SK-N-SH treated with all-trans-retinoic acid at 6 μM for 48 hours (cell line): ENCODE measurements around the gene SETMAR.

Experiments used
- ATAC-seq: fragments of 200-7000 bp; cut with Tn5 transposase; 3 replicates; pipeline ENCODE4 v1.9.1; 2020; ENCODE audit warnings: mild to moderate bottlenecking, moderate library complexity
- ARNTL ChIP-seq: fragments of 450-650 bp; formaldehyde crosslinking; IDR thresholded peaks from 2 replicates; pipeline ENCODE4 v1.5.0; 2020; ENCODE audit warnings: low read depth, mild to moderate bottlenecking, moderate library complexity, borderline replicate concordance
- BACH2 ChIP-seq: fragments of 250-450 bp; sonication (Bioruptor Pico); IDR thresholded peaks from 2 replicates; pipeline ENCODE4 v1.9.0; 2021; ENCODE audit warnings: mild to moderate bottlenecking, borderline replicate concordance
- CREB5 ChIP-seq: fragments of 250-450 bp; sonication (Bioruptor Pico); IDR thresholded peaks from 2 replicates; pipeline ENCODE4 v1.5.1; 2020; ENCODE audit warnings: low read depth, mild to moderate bottlenecking, moderate library complexity
- CSDC2 ChIP-seq: fragments of 250-450 bp; sonication (Bioruptor Pico); IDR thresholded peaks from 2 replicates; pipeline ENCODE4 v1.5.0; 2020; ENCODE audit warnings: mild to moderate bottlenecking, moderate library complexity
- CSRNP3 ChIP-seq: fragments of 250-450 bp; sonication (Bioruptor Pico); IDR thresholded peaks from 2 replicates; pipeline ENCODE4 v1.5.1; 2021; ENCODE audit warnings: mild to moderate bottlenecking, moderate library complexity
- ESRRG ChIP-seq: fragments of 250-450 bp; sonication (Bioruptor Pico); IDR thresholded peaks from 2 replicates; pipeline ENCODE4 v1.6.1; 2021; ENCODE audit warnings: mild to moderate bottlenecking
- GLIS3 ChIP-seq: fragments of 250-450 bp; sonication (Bioruptor Pico); IDR thresholded peaks from 2 replicates; pipeline ENCODE4 v1.5.0; 2020; ENCODE audit warnings: mild to moderate bottlenecking, moderate library complexity
- ISL1 ChIP-seq: fragments of 250-450 bp; sonication (Bioruptor Pico); IDR thresholded peaks from 2 replicates; pipeline ENCODE4 v2.1.2; 2022; ENCODE audit warnings: mild to moderate bottlenecking, moderate library complexity
- OSR1 ChIP-seq: fragments of 250-450 bp; sonication (Bioruptor Pico); IDR thresholded peaks from 2 replicates; pipeline ENCODE4 v1.8.0; 2022; ENCODE audit warnings: moderate library complexity, mild to moderate bottlenecking, inconsistent platforms
- PATZ1 ChIP-seq: fragments of 250-450 bp; sonication (Bioruptor Pico); IDR thresholded peaks from 2 replicates; pipeline ENCODE4 v1.8.0; 2020; ENCODE audit warnings: mild to moderate bottlenecking, moderate library complexity, borderline replicate concordance
- POU6F1 ChIP-seq: fragments of 250-450 bp; sonication (Bioruptor Pico); IDR thresholded peaks from 2 replicates; pipeline ENCODE4 v1.8.0; 2021; ENCODE audit warnings: low read depth, mild to moderate bottlenecking, moderate library complexity, borderline replicate concordance
- PPARA ChIP-seq: fragments of 250-450 bp; sonication (Bioruptor Pico); IDR thresholded peaks from 2 replicates; pipeline ENCODE4 v1.5.0; 2020; ENCODE audit warnings: mild to moderate bottlenecking, borderline replicate concordance
- RARB ChIP-seq: fragments of 250-450 bp; sonication (Bioruptor Pico); IDR thresholded peaks from 2 replicates; pipeline ENCODE4 v1.8.0; 2021; ENCODE audit warnings: mild to moderate bottlenecking, moderate library complexity
- TOX ChIP-seq: fragments of 250-450 bp; sonication (Bioruptor Pico); IDR thresholded peaks from 2 replicates; pipeline ENCODE4 v1.8.0; 2021; ENCODE audit warnings: mild to moderate bottlenecking, moderate library complexity, borderline replicate concordance
- TSHZ2 ChIP-seq: fragments of 250-450 bp; sonication (Bioruptor Pico); IDR thresholded peaks from 2 replicates; pipeline ENCODE4 v1.5.0; 2020; ENCODE audit warnings: mild to moderate bottlenecking, moderate library complexity
- ZC3H10 ChIP-seq: fragments of 250-450 bp; sonication (Bioruptor Pico); IDR thresholded peaks from 2 replicates; pipeline ENCODE4 v1.5.1; 2021; ENCODE audit warnings: mild to moderate bottlenecking, moderate library complexity
- ZFP3 ChIP-seq: fragments of 250-450 bp; sonication (Bioruptor Pico); IDR thresholded peaks from 2 replicates; pipeline ENCODE4 v1.5.0; 2020; ENCODE audit warnings: mild to moderate bottlenecking, moderate library complexity
- ZNF565 ChIP-seq: fragments of 450-650 bp; formaldehyde crosslinking; conservative IDR thresholded peaks from 2 replicates; pipeline ENCODE4 v1.5.0; 2020; ENCODE audit warnings: low read depth, mild to moderate bottlenecking, moderate library complexity
- ZNF70 ChIP-seq: fragments of 450-650 bp; formaldehyde crosslinking; IDR thresholded peaks from 2 replicates; pipeline ENCODE4 v1.5.0; 2020; ENCODE audit warnings: mild to moderate bottlenecking, moderate library complexity
- ZNF8 ChIP-seq: fragments of 450-650 bp; formaldehyde crosslinking; IDR thresholded peaks from 2 replicates; pipeline ENCODE4 v1.5.0; 2020; ENCODE audit warnings: mild to moderate bottlenecking, moderate library complexity

SETMAR gene

GRCh38 chr3:4335840-4336562 lies 32.8 kb downstream of the SETMAR start:
- ATAC-seq, result no peak
- TF ChIP-seq RARB (CRISPR knock-in tag) (no peak), ZNF8 (CRISPR knock-in tag) (no peak), CSDC2 (CRISPR knock-in tag) (no peak), ZFP3 (CRISPR knock-in tag) (no peak), ARNTL (no peak), CSRNP3 (CRISPR knock-in tag) (no peak), ZNF70 (CRISPR knock-in tag) (no peak), BACH2 (CRISPR knock-in tag) (no peak), ISL1 (CRISPR knock-in tag) (no peak), PATZ1 (CRISPR knock-in tag) (no peak), ZC3H10 (no peak), OSR1 (CRISPR knock-in tag) (no peak), ESRRG (CRISPR knock-in tag) (no peak), POU6F1 (CRISPR knock-in tag) (no peak), PPARA (CRISPR knock-in tag) (no peak), TSHZ2 (no peak), ZNF565 (CRISPR knock-in tag) (no peak)

GRCh38 chr3:4336850-4337546 lies 33.8 kb downstream of the SETMAR start:
- ATAC-seq, result no peak; the same call in 2 of the 3 replicates
- no peak for TF ChIP-seq ESRRG (CRISPR knock-in tag)
- TF ChIP-seq ZC3H10, result no peak
- TF ChIP-seq PPARA (CRISPR knock-in tag), result no peak
- TF ChIP-seq ARNTL, result no peak
- TF ChIP-seq GLIS3, result no peak
- no peak for TF ChIP-seq TOX (CRISPR knock-in tag)
- no peak for TF ChIP-seq CSRNP3 (CRISPR knock-in tag)
- TF ChIP-seq CREB5, result no peak
